SK-N-SH (cell line): ENCODE measurements around the gene NDC80. TPM values are rescaled to one million over a fixed set of nuclear protein-coding genes. Genes with fewer than 3 reads are reported as not detected.

Source experiments
- CTCF ChIA-PET: fragments of 300-600, 350-600 bp; formaldehyde crosslinking; extraction: SDS; loops from one replicate; lab custom pipeline; 2021; lab: Yijun Ruan, JAX
- POLR2A ChIA-PET: fragments of 350-600 bp; sonication (Branson Sonifier 250); formaldehyde crosslinking; extraction: SDS; loops from one replicate; lab custom pipeline; 2020; ENCODE audit warnings: antibody characterized with exemption, inconsistent platforms; lab: Yijun Ruan, JAX
- DNase-seq: peaks from one replicate; pipeline ENCODE4 v3.0.0; 2012
- H2AFZ ChIP-seq: fragments of 200-600 bp; sonication (generic); 2 replicates; pipeline ENCODE4 v1.8.1; 2016; ENCODE audit warnings: antibody characterized with exemption, mild to moderate bottlenecking, low read depth
- H3F3A ChIP-seq: fragments of 200-600 bp; sonication (generic); replicated peaks from 2 replicates; pipeline ENCODE3; 2016; ENCODE audit warnings: antibody characterized with exemption, mild to moderate bottlenecking; ENCODE audit not compliant: insufficient read depth
- H3K27ac ChIP-seq, 2 experiments: fragments of 200-500 bp in 1 of 2; fragments of 200-600 bp in 1 of 2; sonication (Bioruptor generic) in 1 of 2; sonication (generic), shearing (Covaris generic) in 1 of 2; 2 replicates each; pipeline versions ENCODE4 v1.5.1 to v1.6.1; 2014 to 2016; ENCODE audit warnings: low read depth in 2 of 2, inconsistent platforms in 1 of 2, low read length in 1 of 2, mild to moderate bottlenecking in 1 of 2, mixed read lengths in 1 of 2
- H3K27me3 ChIP-seq: fragments of 200-600 bp; sonication (generic), shearing (Covaris generic); 2 replicates; pipeline ENCODE4 v1.6.1; 2016; ENCODE audit warnings: mixed run types; ENCODE audit not compliant: insufficient read depth
- H3K36me3 ChIP-seq, 2 experiments: fragments of 200-500 bp in 1 of 2; fragments of 200-600 bp in 1 of 2; sonication (Bioruptor generic) in 1 of 2; sonication (generic) in 1 of 2; replicated peaks in 1 of 2; 2 replicates each; pipeline versions ENCODE3 to v1.5.1; 2014 to 2016; ENCODE audit warnings: low read length in 1 of 2, mild to moderate bottlenecking in 1 of 2; ENCODE audit not compliant: insufficient read depth in 2 of 2, control insufficient read depth in 1 of 2
- H3K4me1 ChIP-seq, 2 experiments: fragments of 200-500 bp in 1 of 2; fragments of 200-600 bp in 1 of 2; sonication (Bioruptor generic) in 1 of 2; sonication (generic), shearing (Covaris generic) in 1 of 2; 2 replicates each; pipeline versions ENCODE4 v1.5.1 to v1.6.1; 2014 to 2016; ENCODE audit warnings: low read depth in 1 of 2, low read length in 1 of 2, mixed run types in 1 of 2; ENCODE audit not compliant: insufficient read depth in 2 of 2, control insufficient read depth in 1 of 2
- H3K4me2 ChIP-seq: fragments of 200-600 bp; sonication (generic), shearing (Covaris generic); 2 replicates; pipeline ENCODE4 v1.6.1; 2017; ENCODE audit warnings: mixed run types
- H3K4me3 ChIP-seq, 2 experiments: fragments of 200-500 bp in 1 of 2; fragments of 200-600 bp in 1 of 2; sonication (Bioruptor generic) in 1 of 2; sonication (generic), shearing (Covaris generic) in 1 of 2; 2 replicates each; pipeline versions ENCODE4 v1.5.1 to v1.8.1; 2014 to 2016; ENCODE audit warnings: low read depth in 2 of 2, inconsistent platforms in 1 of 2, low read length in 1 of 2, mild to moderate bottlenecking in 1 of 2, mixed read lengths in 1 of 2, moderate library complexity in 1 of 2
- H3K79me2 ChIP-seq: fragments of 200-600 bp; sonication (generic); 2 replicates; pipeline ENCODE4 v1.8.1; 2017; ENCODE audit warnings: mild to moderate bottlenecking; ENCODE audit not compliant: insufficient read depth
- H3K9ac ChIP-seq: fragments of 200-600 bp; sonication (generic); 2 replicates; pipeline ENCODE4 v1.6.1; 2017; ENCODE audit warnings: mixed run types
- H3K9me2 ChIP-seq: fragments of 200-600 bp; sonication (generic); 2 replicates; pipeline ENCODE4 v1.6.1; 2017; ENCODE audit warnings: mixed run types
- H3K9me3 ChIP-seq: fragments of 200-600 bp; sonication (generic); 2 replicates; pipeline ENCODE4 v1.6.1; 2017; ENCODE audit warnings: mixed run types, mild to moderate bottlenecking, moderate library complexity
- H4K20me1 ChIP-seq: fragments of 200-600 bp; sonication (generic); 2 replicates; pipeline ENCODE4 v1.6.1; 2017; ENCODE audit warnings: mild to moderate bottlenecking, mixed run types; ENCODE audit not compliant: insufficient read depth
- CTCF ChIP-seq: fragments of 200-600 bp; sonication (generic); IDR thresholded peaks from 2 replicates; pipeline ENCODE4 v1.6.1; 2017; ENCODE audit warnings: antibody characterized with exemption, mild to moderate bottlenecking, moderate library complexity
- ELF1 ChIP-seq: IDR thresholded peaks from 2 replicates; pipeline ENCODE4 v1.4.0; 2012
- FOSL2 ChIP-seq: IDR thresholded peaks from 2 replicates; pipeline ENCODE4 v1.4.0; 2012; ENCODE audit warnings: low read depth, mild to moderate bottlenecking, moderate library complexity, borderline replicate concordance
- FOXJ3 ChIP-seq: sonication (generic); formaldehyde crosslinking; IDR thresholded peaks from 2 replicates; pipeline ENCODE4 v1.5.1; 2020; ENCODE audit warnings: mild to moderate bottlenecking, missing genetic modification reagents
- GATA2 ChIP-seq: sonication (generic); formaldehyde crosslinking; IDR thresholded peaks from 2 replicates; pipeline ENCODE4 v1.5.0; 2020; ENCODE audit warnings: mild to moderate bottlenecking, missing genetic modification reagents
- IRF3 ChIP-seq: fragments of 150-350 bp; IDR thresholded peaks from 2 replicates; pipeline ENCODE4 v1.6.1; 2016; ENCODE audit warnings: mild to moderate bottlenecking, low read depth, low read length
- MAX ChIP-seq: IDR thresholded peaks from 2 replicates; pipeline ENCODE4 v1.4.0; 2012; ENCODE audit warnings: low read depth
- MEF2A ChIP-seq: IDR thresholded peaks from 2 replicates; pipeline ENCODE4 v1.4.0; 2012; ENCODE audit warnings: low read depth, borderline replicate concordance
- NFIC ChIP-seq: IDR thresholded peaks from 2 replicates; pipeline ENCODE4 v1.4.0; 2012; ENCODE audit warnings: borderline replicate concordance
- POLR2AphosphoS5 ChIP-seq: IDR thresholded peaks from 2 replicates; pipeline ENCODE4 v1.6.1; 2012; ENCODE audit warnings: low read depth, low read length
- RFX5 ChIP-seq: IDR thresholded peaks from 2 replicates; pipeline ENCODE4 v1.6.1; 2012; ENCODE audit warnings: mild to moderate bottlenecking, improper control_type of control experiment, low read length
- SIN3A ChIP-seq: IDR thresholded peaks from 2 replicates; pipeline ENCODE4 v1.6.1; 2012; ENCODE audit warnings: low read depth, mild to moderate bottlenecking, low read length, moderate library complexity, borderline replicate concordance
- SMC3 ChIP-seq: IDR thresholded peaks from 2 replicates; pipeline ENCODE4 v1.6.1; 2012; ENCODE audit warnings: low read depth, low read length, improper control_type of control experiment
- TAF1 ChIP-seq: IDR thresholded peaks from 2 replicates; pipeline ENCODE4 v1.6.1; 2012; ENCODE audit warnings: low read depth, mild to moderate bottlenecking, low read length, moderate library complexity, borderline replicate concordance
- USF1 ChIP-seq: IDR thresholded peaks from 2 replicates; pipeline ENCODE4 v1.4.0; 2012; ENCODE audit warnings: low read depth, borderline replicate concordance
- USF2 ChIP-seq: fragments of 150-350 bp; IDR thresholded peaks from 2 replicates; pipeline ENCODE4 v1.6.1; 2017; ENCODE audit warnings: antibody characterized with exemption, low read length, low read depth, borderline replicate concordance
- YY1 ChIP-seq: IDR thresholded peaks from 2 replicates; pipeline ENCODE4 v1.4.0; 2012; ENCODE audit warnings: low read depth, mild to moderate bottlenecking
- ZBTB33 ChIP-seq: IDR thresholded peaks from 2 replicates; pipeline ENCODE4 v1.4.0; 2012; ENCODE audit warnings: low read depth, borderline replicate concordance
- WGBS: methylation state at CpG from one replicate; pipeline ENCODE4 v1.1.6; 2017; ENCODE audit warnings: low lambda C conversion rate; 5-methylcytosine and 5-hydroxymethylcytosine counted together
- polyA plus RNA-seq, 3 experiments: library from polyadenylated mRNA; depleted of rRNA; stranded (reverse); fragments of >200 nt; gene quantifications; 2 replicates each; pipeline ENCODE4 v1.2.3, GENCODE V29; 2012

The NDC80 gene
- polyA plus RNA-seq, 1 of the 3 experiments (the other 2 are of a cell fraction): 11.3 TPM

- H3K27me3 ChIP-seq: no peaks in the 10 kb centered on the region
- H3K27ac ChIP-seq: no peak overlapping the region
- no peaks in the 10 kb centered on the region for H3K9me3 ChIP-seq
- H3K9ac ChIP-seq: no peak overlapping the region
- peaks cover 52% of the 10 kb centered on the region for H3K79me2 ChIP-seq
- no peak for TF ChIP-seq CTCF
- TF ChIP-seq POLR2AphosphoS5: no peak
- no peak for TF ChIP-seq FOSL2
- no peak for TF ChIP-seq TAF1
- TF ChIP-seq SIN3A: no peak
- no peak for TF ChIP-seq MAX
- no peak for TF ChIP-seq ZBTB33
- no peak for TF ChIP-seq NFIC
- no peak for TF ChIP-seq GATA2
- TF ChIP-seq USF1: no peak
- no peak for TF ChIP-seq MEF2A
- TF ChIP-seq FOXJ3 (CRISPR knock-in tag): no peak
- TF ChIP-seq SMC3: no peak
- no peak for TF ChIP-seq USF2
- TF ChIP-seq IRF3: no peak
- TF ChIP-seq ELF1: no peak
- TF ChIP-seq YY1: no peak
- no peak for TF ChIP-seq RFX5
- H3K4me1 ChIP-seq: peaks cover 10 to 18% of the 10 kb centered on the region in 2 experiments; a peak in 2 of 4 replicates
- H3K9me2 ChIP-seq: 0 out of 2 replicates have a peak, but pooled peaks cover 3% of the 10 kb centered on the region
- ChIA-PET POLR2A (no interaction called here), CTCF (interaction anchor here (0.6 to 1.1 kb wide), 2 partner anchors 14 to 123 kb away, joined by 3 to 4 read pairs; no protein-coding TSS in a partner anchor)
- DNase-seq: no peak
- H3K4me2 ChIP-seq: no peak overlapping the region
- WGBS: 82% methylated on average over 6 of the region's 6 CpGs
- peaks cover 12 to 17% of the 10 kb centered on the region in 2 experiments for H3K36me3 ChIP-seq
- no peak overlapping the region for H2AFZ ChIP-seq
- H3F3A ChIP-seq: peaks cover 4% of the 10 kb centered on the region
- no peak overlapping the region for H3K4me3 ChIP-seq
- no peaks in the 10 kb centered on the region for H4K20me1 ChIP-seq
Measured at GRCh38 chr18:2568129-2568528, 3.2 kb upstream of the NDC80 start.
